ENCODE measurements around the gene NSUN6. TPM values are rescaled to one million over a fixed set of nuclear protein-coding genes. Genes with fewer than 3 reads are reported as not detected.
"Not testable (repeated sequence)": the region's sequence is repeated elsewhere in the genome, so short reads cannot be mapped to it uniquely, and the experiment has no call there.

Gene NSUN6
- total and polyA plus RNA-seq, 3 donors from 2014 or later: 34.7 to 73.0 (median 50.2) TPM

- TF ChIP-seq POLR2A (IDR thresholded peaks at IDR 0.05) (no peak), CTCF (IDR thresholded peaks at IDR 0.05) (no peak)
- intact Hi-C loops (cut with DNase I; ENCODE audit: low total_unique reads): no loop called here
- no peak for DNase-seq
- no peaks in the 10 kb centered on the region for H3K4me1 ChIP-seq
- H3K36me3 ChIP-seq (ENCODE audit: low read depth, missing control alignments): no peaks in the 10 kb centered on the region
- H3K27ac ChIP-seq: no peak overlapping the region
- WGBS, 2 donors: 88 to 94% methylated on average over 8 of the region's 8 CpGs
- H3K9me3 ChIP-seq: no peaks in the 10 kb centered on the region
- no peak overlapping the region for H3K4me3 ChIP-seq
- no peaks in the 10 kb centered on the region for H3K27me3 ChIP-seq
These were observed 78.3 kb downstream of the NSUN6 start for GRCh38 chr10:18572959-18573561.

- DNase-seq: no peak
- WGBS, 2 donors: 89 to 98% methylated on average over 1 of the region's 1 CpG
- no peaks in the 10 kb centered on the region for H3K9me3 ChIP-seq
- H3K4me3 ChIP-seq: no peak overlapping the region
- no peaks in the 10 kb centered on the region for H3K4me1 ChIP-seq
- H3K27me3 ChIP-seq: no peaks in the 10 kb centered on the region
- no peaks in the 10 kb centered on the region for H3K36me3 ChIP-seq (ENCODE audit: low read depth, missing control alignments)
- TF ChIP-seq CTCF (IDR thresholded peaks at IDR 0.05): no peak
- TF ChIP-seq POLR2A (IDR thresholded peaks at IDR 0.05): no peak
- H3K27ac ChIP-seq: no peak overlapping the region
- intact Hi-C loops (cut with DNase I; ENCODE audit: low total_unique reads): no loop called here
These were observed 79.6 kb downstream of the NSUN6 start for GRCh38 chr10:18571780-18572179.

- TF ChIP-seq POLR2A (IDR thresholded peaks at IDR 0.05) (no peak), CTCF (IDR thresholded peaks at IDR 0.05) (no peak)
- no peak overlapping the region for H3K4me3 ChIP-seq
- no peaks in the 10 kb centered on the region for H3K27me3 ChIP-seq
- no peak overlapping the region for H3K27ac ChIP-seq
- H3K4me1 ChIP-seq: no peaks in the 10 kb centered on the region
- no peak for DNase-seq
- no peaks in the 10 kb centered on the region for H3K36me3 ChIP-seq (ENCODE audit: low read depth, missing control alignments)
- intact Hi-C loops (cut with DNase I; ENCODE audit: low total_unique reads): no loop called here
- H3K9me3 ChIP-seq: no peaks in the 10 kb centered on the region
These were observed 80.3 kb downstream of the NSUN6 start for GRCh38 chr10:18571076-18571475.

- H3K4me3 ChIP-seq; H3K9me3 ChIP-seq; H3K4me1 ChIP-seq; intact Hi-C loops (cut with DNase I; ENCODE audit: low total_unique reads); H3K27me3 ChIP-seq; H3K27ac ChIP-seq; DNase-seq; H3K36me3 ChIP-seq (ENCODE audit: low read depth, missing control alignments): not testable (repeated sequence)
- WGBS, 2 donors: 92 to 95% methylated on average over 2 of the region's 2 CpGs
These were observed 81.0 kb downstream of the NSUN6 start for GRCh38 chr10:18570386-18570785.

- no peaks in the 10 kb centered on the region for H3K4me1 ChIP-seq
- H3K4me3 ChIP-seq: no peak overlapping the region
- intact Hi-C loops (cut with DNase I; ENCODE audit: low total_unique reads): no loop called here
- H3K9me3 ChIP-seq: no peaks in the 10 kb centered on the region
- H3K36me3 ChIP-seq (ENCODE audit: low read depth, missing control alignments): no peaks in the 10 kb centered on the region
- TF ChIP-seq POLR2A (IDR thresholded peaks at IDR 0.05) (no peak), CTCF (IDR thresholded peaks at IDR 0.05) (no peak)
- WGBS, 2 donors: 90 to 93% methylated on average over 3 of the region's 3 CpGs
- no peak overlapping the region for H3K27ac ChIP-seq
- no peak for DNase-seq
- no peaks in the 10 kb centered on the region for H3K27me3 ChIP-seq
These were observed 84.0 kb downstream of the NSUN6 start for GRCh38 chr10:18567343-18567856.

Data from testis (tissue), 3 donors.